H9 (cell line): Measurements from ENCODE around the gene PICALM. TPM values are rescaled to one million over a fixed set of nuclear protein-coding genes. Genes with fewer than 3 reads are reported as not detected.

Experiments used
- DNase-seq: peaks from one replicate; pipeline ENCODE4 v3.0.0-alpha.2; 2017
- H2AFZ ChIP-seq: one replicate; pipeline ENCODE4 v1.6.1; 2013; ENCODE audit warnings: mild to moderate bottlenecking, low read length, control low read depth, moderate library complexity
- H2AK5ac ChIP-seq: 2 replicates; pipeline ENCODE4 v1.6.1; 2013; ENCODE audit warnings: low read length, control low read depth, mixed read lengths; ENCODE audit not compliant: insufficient read length
- H2BK120ac ChIP-seq: one replicate; pipeline ENCODE4 v1.6.1; 2013; ENCODE audit warnings: low read depth, mild to moderate bottlenecking, low read length, control low read depth, inconsistent platforms; ENCODE audit not compliant: poor library complexity, severe bottlenecking
- H2BK12ac ChIP-seq: 2 replicates; pipeline ENCODE4 v1.6.1; 2013; ENCODE audit warnings: low read length, control low read depth, mixed read lengths, low read depth; ENCODE audit not compliant: insufficient read length
- H2BK15ac ChIP-seq: 2 replicates; pipeline ENCODE4 v1.6.1; 2013; ENCODE audit warnings: low read depth, low read length, control low read depth
- H2BK20ac ChIP-seq: one replicate; pipeline ENCODE4 v1.6.1; 2013; ENCODE audit warnings: low read depth, mild to moderate bottlenecking, low read length, control low read depth, inconsistent platforms; ENCODE audit not compliant: poor library complexity, severe bottlenecking
- H2BK5ac ChIP-seq: 2 replicates; pipeline ENCODE4 v1.6.1; 2013; ENCODE audit warnings: low read length, control low read depth, mixed read lengths; ENCODE audit not compliant: insufficient read length
- H3K14ac ChIP-seq: 2 replicates; pipeline ENCODE4 v1.6.1; 2013; ENCODE audit warnings: low read length, control low read depth; ENCODE audit not compliant: insufficient read depth
- H3K18ac ChIP-seq: 2 replicates; pipeline ENCODE4 v1.6.1; 2013; ENCODE audit warnings: low read depth, mild to moderate bottlenecking, mixed read lengths, low read length, control low read depth; ENCODE audit not compliant: insufficient read length
- H3K23ac ChIP-seq: 2 replicates; pipeline ENCODE4 v1.6.1; 2013; ENCODE audit warnings: low read length, control low read depth, mixed read lengths, low read depth; ENCODE audit not compliant: insufficient read length
- H3K23me2 ChIP-seq: 2 replicates; pipeline ENCODE4 v1.6.1; 2013; ENCODE audit warnings: low read depth, mild to moderate bottlenecking, mixed read lengths, low read length, control low read depth; ENCODE audit not compliant: insufficient read length, poor library complexity, severe bottlenecking
- H3K27ac ChIP-seq: 2 replicates; pipeline ENCODE4 v1.5.1; 2013; ENCODE audit warnings: low read length, control low read depth, mixed read lengths, low read depth; ENCODE audit not compliant: insufficient read length
- H3K27me3 ChIP-seq: 2 replicates; pipeline ENCODE4 v1.6.1; 2013; ENCODE audit warnings: low read length, control low read depth, inconsistent platforms; ENCODE audit not compliant: insufficient read depth
- H3K4ac ChIP-seq: 2 replicates; pipeline ENCODE4 v1.6.1; 2013; ENCODE audit warnings: low read depth, mild to moderate bottlenecking, control low read depth, inconsistent platforms, low read length, moderate library complexity
- H3K4me1 ChIP-seq: 2 replicates; pipeline ENCODE4 v1.6.1; 2013; ENCODE audit warnings: low read length, control low read depth, inconsistent platforms; ENCODE audit not compliant: insufficient read depth
- H3K4me2 ChIP-seq: 2 replicates; pipeline ENCODE4 v1.6.1; 2013; ENCODE audit warnings: low read length, control low read depth, mixed read lengths; ENCODE audit not compliant: insufficient read length, insufficient read depth
- H3K56ac ChIP-seq: 2 replicates; pipeline ENCODE4 v1.6.1; 2013; ENCODE audit warnings: low read depth, mild to moderate bottlenecking, mixed read lengths, low read length, control low read depth; ENCODE audit not compliant: insufficient read length
- H3K79me1 ChIP-seq: 2 replicates; pipeline ENCODE4 v1.6.1; 2013; ENCODE audit warnings: low read depth, mild to moderate bottlenecking, moderate library complexity, low read length, control low read depth, inconsistent platforms; ENCODE audit not compliant: insufficient read depth, poor library complexity, severe bottlenecking
- H3K79me2 ChIP-seq: 2 replicates; pipeline ENCODE4 v1.6.1; 2013; ENCODE audit warnings: low read length, control low read depth, inconsistent platforms; ENCODE audit not compliant: insufficient read depth
- H3K9ac ChIP-seq: 2 replicates; pipeline ENCODE4 v1.6.1; 2013; ENCODE audit warnings: low read length, control low read depth, mixed read lengths; ENCODE audit not compliant: insufficient read length; ENCODE audit errors: extremely low read depth
- H3K9me3 ChIP-seq: one replicate; pipeline ENCODE4 v1.6.1; 2013; ENCODE audit warnings: low read depth, low read length, inconsistent platforms; ENCODE audit not compliant: control insufficient read depth
- H3T11ph ChIP-seq: one replicate; pipeline ENCODE4 v1.6.1; 2013; ENCODE audit warnings: mild to moderate bottlenecking, low read length, control low read depth, inconsistent platforms
- H4K20me1 ChIP-seq: one replicate; pipeline ENCODE4 v1.6.1; 2013; ENCODE audit not compliant: control insufficient read depth, insufficient read length, insufficient read depth
- H4K5ac ChIP-seq: 2 replicates; pipeline ENCODE4 v1.6.1; 2013; ENCODE audit warnings: low read depth, mild to moderate bottlenecking, mixed read lengths, low read length, control low read depth; ENCODE audit not compliant: insufficient read length
- H4K8ac ChIP-seq: replicated peaks from 2 replicates; pipeline ENCODE4 v1.6.1; 2013; ENCODE audit warnings: low read length, control low read depth, mixed read lengths, low read depth; ENCODE audit not compliant: insufficient read length
- H4K91ac ChIP-seq: 2 replicates; pipeline ENCODE4 v1.6.1; 2013; ENCODE audit warnings: low read depth, mild to moderate bottlenecking, moderate library complexity, mixed read lengths, low read length, control low read depth; ENCODE audit not compliant: insufficient read length
- H3K27ac Mint-ChIP-seq, 3 experiments: 2 replicates in 2 of 3; 3 replicates in 1 of 3; pipeline ENCODE4 v1.8.0; 2020 to 2021; ENCODE audit warnings: mixed read lengths in 3 of 3, mild to moderate bottlenecking in 1 of 3, moderate library complexity in 1 of 3
- H3K27me3 Mint-ChIP-seq: 2 replicates; pipeline ENCODE4 v1.8.0; 2021; ENCODE audit warnings: low read depth, mild to moderate bottlenecking, moderate library complexity, mixed read lengths
- H3K36me3 Mint-ChIP-seq, 3 experiments: 2 replicates in 2 of 3; 3 replicates in 1 of 3; pipeline ENCODE4 v1.8.0; 2020 to 2021; ENCODE audit warnings: low read depth in 3 of 3, mixed read lengths in 3 of 3; ENCODE audit not compliant: insufficient read depth in 1 of 3
- H3K4me1 Mint-ChIP-seq, 2 experiments: 2 replicates each; pipeline ENCODE4 v1.8.0; 2020; ENCODE audit warnings: mixed read lengths in 2 of 2
- H3K4me3 Mint-ChIP-seq, 2 experiments: 2 replicates in 1 of 2; 3 replicates in 1 of 2; pipeline ENCODE4 v1.8.0; 2020 to 2021; ENCODE audit warnings: mild to moderate bottlenecking in 2 of 2, mixed read lengths in 2 of 2, moderate library complexity in 1 of 2
- H3K9me3 Mint-ChIP-seq, 2 experiments: 2 replicates in 1 of 2; 3 replicates in 1 of 2; pipeline ENCODE4 v1.8.0; 2020; ENCODE audit warnings: mild to moderate bottlenecking in 2 of 2, mixed read lengths in 2 of 2, moderate library complexity in 1 of 2
- CTCF ChIP-seq: fragments of 200-600 bp; sonication (generic); conservative IDR thresholded peaks from 3 replicates; pipeline ENCODE4 v1.8.0; 2021; ENCODE audit warnings: antibody characterized with exemption, mild to moderate bottlenecking
- WGBS: extraction: QIAGEN DNeasy Blood & Tissue Kit; methylation state at CpG from one replicate; pipeline ENCODE4 v1.1.7; 2013; ENCODE audit warnings: missing lambda C conversion rate, low lambda C conversion rate, mixed read lengths; ENCODE audit not compliant: insufficient read length; ENCODE audit errors: extremely low coverage; 5-methylcytosine and 5-hydroxymethylcytosine counted together
- total RNA-seq: library from RNA; stranded (reverse); gene quantifications from 2 replicates; pipeline ENCODE4 v1.2.1, GENCODE V29; 2021

The PICALM gene
- total RNA-seq, 1 experiment from 2014 or later = 76.4 TPM

- no CpG with 5 or more reads among the region's 5 CpGs for WGBS
- no peak overlapping the region for H3K9ac ChIP-seq
- H2BK12ac ChIP-seq = no peak overlapping the region
- no peak overlapping the region for H3K23ac ChIP-seq
- peaks cover 5 to 6% of the 10 kb centered on the region in 2 experiments; a peak in 3 of 4 replicates for H3K4me1 Mint-ChIP-seq
- H3K27me3 ChIP-seq = no peaks in the 10 kb centered on the region
- no peaks in the 10 kb centered on the region for H3K27me3 Mint-ChIP-seq
- no peak overlapping the region for H3K4ac ChIP-seq
- H3K9me3 ChIP-seq = no peaks in the 10 kb centered on the region
- no peak overlapping the region for H3K27ac Mint-ChIP-seq
- H4K20me1 ChIP-seq = no peaks in the 10 kb centered on the region
- H3K4me1 ChIP-seq = no peaks in the 10 kb centered on the region
- H4K5ac ChIP-seq = no peak overlapping the region
- no peaks in the 10 kb centered on the region for H3K79me1 ChIP-seq
- H2BK5ac ChIP-seq = no peak overlapping the region
- H3T11ph ChIP-seq = no peak overlapping the region
- DNase-seq = no peak
- no peak overlapping the region for H3K18ac ChIP-seq
- no peak overlapping the region for H2BK15ac ChIP-seq
- no peaks in the 10 kb centered on the region for H3K9me3 Mint-ChIP-seq
- no peak overlapping the region for H3K27ac ChIP-seq
- H4K8ac ChIP-seq = no peak overlapping the region
- no peak overlapping the region for H2BK120ac ChIP-seq
- H3K14ac ChIP-seq = no peak overlapping the region
- H2BK20ac ChIP-seq = no peak overlapping the region
- H4K91ac ChIP-seq = no peak overlapping the region
- peaks cover 9 to 52% (median 35%) of the 10 kb centered on the region in 3 experiments; a peak in 6 of 7 replicates for H3K36me3 Mint-ChIP-seq
- H3K79me2 ChIP-seq = no peaks in the 10 kb centered on the region
- TF ChIP-seq CTCF = no peak
- no peak overlapping the region for H3K56ac ChIP-seq
- H2AFZ ChIP-seq = no peak overlapping the region
- no peak overlapping the region for H3K4me3 Mint-ChIP-seq
- no peak overlapping the region for H2AK5ac ChIP-seq
- no peak overlapping the region for H3K4me2 ChIP-seq
- no peaks in the 10 kb centered on the region for H3K23me2 ChIP-seq
Observed at GRCh38 chr11:85970593-85970992, 98.3 kb downstream of the PICALM start.
